T-helper 2 cell treated with Interferon-gamma antibody and Interleukin-4, amounts not matched to agents 5 μg/mL and 100 μg/mL, for 36 hours (primary cell): ENCODE results near the gene SF3B1.
"Not testable (repeated sequence)": the region's sequence is repeated elsewhere in the genome, so short reads cannot be mapped to it uniquely, and the experiment has no call there.

Source experiments
- DNase-seq: peaks from one replicate; pipeline ENCODE4 v3.0.0; 2021; ENCODE audit warnings: low spot score
- H3K27ac Mint-ChIP-seq: one replicate; pipeline ENCODE4 v1.8.0; 2021; ENCODE audit warnings: mild to moderate bottlenecking, mixed read lengths
- H3K27me3 Mint-ChIP-seq: one replicate; pipeline ENCODE4 v1.8.0; 2021; ENCODE audit warnings: low read depth, mixed read lengths
- H3K36me3 Mint-ChIP-seq: one replicate; pipeline ENCODE4 v1.8.0; 2021; ENCODE audit warnings: low read depth, mixed read lengths
- H3K4me1 Mint-ChIP-seq: one replicate; pipeline ENCODE4 v1.8.0; 2021; ENCODE audit warnings: low read depth, mixed read lengths
- H3K4me3 Mint-ChIP-seq: one replicate; pipeline ENCODE4 v1.8.0; 2022; ENCODE audit warnings: mild to moderate bottlenecking, moderate library complexity, mixed read lengths
- H3K9me3 Mint-ChIP-seq: one replicate; pipeline ENCODE4 v1.8.0; 2021; ENCODE audit warnings: mixed read lengths

SF3B1 gene

GRCh38 chr2:197434541-197435513 is at the start of gene SF3B1:
Gene SF3B1 (minus strand): TSS chr2:197435028. CDS start chr2:197434999, 29 bp downstream.
- DNase-seq: peak; percentile 100
- peaks cover 39% of the 10 kb centered on the region for H3K4me1 Mint-ChIP-seq
- peaks cover 22% of the 10 kb centered on the region for H3K36me3 Mint-ChIP-seq
- H3K9me3 Mint-ChIP-seq: no peaks in the 10 kb centered on the region
- peak within 1 kb of the TSS; percentile 100 for H3K27ac Mint-ChIP-seq
- H3K4me3 Mint-ChIP-seq: peak within 1 kb of the TSS; percentile 94
- H3K27me3 Mint-ChIP-seq: no peaks in the 10 kb centered on the region

- Mint-ChIP-seq H3K36me3 (peaks cover 70% of the 10 kb centered on the region), H3K9me3 (peaks cover 12% of the 10 kb centered on the region)
- DNase-seq, H3K27me3 Mint-ChIP-seq, H3K4me1 Mint-ChIP-seq, H3K4me3 Mint-ChIP-seq, H3K27ac Mint-ChIP-seq: not testable (repeated sequence)
Measured at GRCh38 chr2:197484248-197484647, 49.4 kb upstream of the SF3B1 start.

- DNase-seq: no peak
- Mint-ChIP-seq H3K27me3 (no peaks in the 10 kb centered on the region), H3K36me3 (peaks cover 60% of the 10 kb centered on the region), H3K4me1 (peaks cover 12% of the 10 kb centered on the region), H3K9me3 (peaks cover 9% of the 10 kb centered on the region), H3K4me3 (no peak overlapping the region), H3K27ac (no peak overlapping the region)
Measured at GRCh38 chr2:197480165-197481036, 45.6 kb upstream of the SF3B1 start.

GRCh38 chr2:197477797-197478196 is 43.0 kb upstream of the SF3B1 start:
- H3K36me3 Mint-ChIP-seq: peaks cover 54% of the 10 kb centered on the region
- peaks cover 12% of the 10 kb centered on the region for H3K4me1 Mint-ChIP-seq
- H3K27me3 Mint-ChIP-seq: no peaks in the 10 kb centered on the region
- H3K27ac Mint-ChIP-seq: peak overlapping the region; percentile 2
- H3K9me3 Mint-ChIP-seq: no peaks in the 10 kb centered on the region
- no peak for DNase-seq
- H3K4me3 Mint-ChIP-seq: no peak overlapping the region

GRCh38 chr2:197472166-197472565 is 37.3 kb upstream of the SF3B1 start:
- Mint-ChIP-seq H3K27ac (no peak overlapping the region), H3K27me3 (no peaks in the 10 kb centered on the region), H3K9me3 (no peaks in the 10 kb centered on the region), H3K4me1 (peaks cover 1% of the 10 kb centered on the region), H3K36me3 (peaks cover 45% of the 10 kb centered on the region), H3K4me3 (no peak overlapping the region)
- DNase-seq: no peak

- no peak for DNase-seq
- H3K4me3 Mint-ChIP-seq: no peak overlapping the region
- peaks cover 38% of the 10 kb centered on the region for H3K36me3 Mint-ChIP-seq
- no peaks in the 10 kb centered on the region for H3K27me3 Mint-ChIP-seq
- no peak overlapping the region for H3K27ac Mint-ChIP-seq
- peaks cover 5% of the 10 kb centered on the region for H3K4me1 Mint-ChIP-seq
- H3K9me3 Mint-ChIP-seq: no peaks in the 10 kb centered on the region
Measured at GRCh38 chr2:197464175-197464574, 29.3 kb upstream of the SF3B1 start.

GRCh38 chr2:197461057-197461456 is 26.2 kb upstream of the SF3B1 start:
- no peak for DNase-seq
- H3K9me3 Mint-ChIP-seq: no peaks in the 10 kb centered on the region
- H3K27ac Mint-ChIP-seq: no peak overlapping the region
- peaks cover 7% of the 10 kb centered on the region for H3K4me1 Mint-ChIP-seq
- peaks cover 27% of the 10 kb centered on the region for H3K36me3 Mint-ChIP-seq
- no peaks in the 10 kb centered on the region for H3K27me3 Mint-ChIP-seq
- H3K4me3 Mint-ChIP-seq: no peak overlapping the region

GRCh38 chr2:197460649-197461048 is 25.8 kb upstream of the SF3B1 start:
- no peak overlapping the region for H3K27ac Mint-ChIP-seq
- no peaks in the 10 kb centered on the region for H3K27me3 Mint-ChIP-seq
- no peak for DNase-seq
- no peak overlapping the region for H3K4me3 Mint-ChIP-seq
- H3K9me3 Mint-ChIP-seq: no peaks in the 10 kb centered on the region
- peaks cover 10% of the 10 kb centered on the region for H3K4me1 Mint-ChIP-seq
- peaks cover 27% of the 10 kb centered on the region for H3K36me3 Mint-ChIP-seq

GRCh38 chr2:197455428-197455827 is 20.6 kb upstream of the SF3B1 start:
- DNase-seq: no peak
- H3K4me1 Mint-ChIP-seq: peaks cover 22% of the 10 kb centered on the region
- no peak overlapping the region for H3K27ac Mint-ChIP-seq

GRCh38 chr2:197454923-197455322 is 20.1 kb upstream of the SF3B1 start:
- no peaks in the 10 kb centered on the region for H3K27me3 Mint-ChIP-seq
- H3K36me3 Mint-ChIP-seq: peaks cover 8% of the 10 kb centered on the region
- H3K4me1 Mint-ChIP-seq: peaks cover 21% of the 10 kb centered on the region
- no peaks in the 10 kb centered on the region for H3K9me3 Mint-ChIP-seq
- H3K4me3 Mint-ChIP-seq: peak overlapping the region; percentile 96
- DNase-seq: no peak
- peak overlapping the region; percentile 99 for H3K27ac Mint-ChIP-seq

More at GRCh38 chr2:197455428-197455827, 20.6 kb upstream of the SF3B1 start:
- Mint-ChIP-seq H3K4me3 (peak overlapping the region; percentile 27), H3K36me3 (peaks cover 10% of the 10 kb centered on the region), H3K9me3 (no peaks in the 10 kb centered on the region), H3K27me3 (no peaks in the 10 kb centered on the region)

GRCh38 chr2:197453914-197454398 is 19.1 kb upstream of the SF3B1 start:
- no peak for DNase-seq
- no peaks in the 10 kb centered on the region for H3K9me3 Mint-ChIP-seq
- H3K4me3 Mint-ChIP-seq: peak overlapping the region; percentile 96
- peaks cover 5% of the 10 kb centered on the region for H3K36me3 Mint-ChIP-seq
- no peaks in the 10 kb centered on the region for H3K27me3 Mint-ChIP-seq
- peaks cover 17% of the 10 kb centered on the region for H3K4me1 Mint-ChIP-seq
- H3K27ac Mint-ChIP-seq: peak overlapping the region; percentile 99

- Mint-ChIP-seq H3K4me1 (peaks cover 16% of the 10 kb centered on the region), H3K27me3 (no peaks in the 10 kb centered on the region), H3K4me3 (peak within 1 kb of the TSS; percentile 96), H3K36me3 (peaks cover 5% of the 10 kb centered on the region), H3K27ac (peak within 1 kb of the TSS; percentile 99), H3K9me3 (no peaks in the 10 kb centered on the region)
- DNase-seq: peak; percentile 100
Measured at GRCh38 chr2:197453123-197453913, 18.5 kb upstream of the SF3B1 start, which contains the start of gene COQ10B. Gene COQ10B (plus strand): TSS chr2:197453552. CDS start chr2:197453561, 9 bp downstream.

GRCh38 chr2:197452754-197453122 is 17.9 kb upstream of the SF3B1 start:
- H3K36me3 Mint-ChIP-seq: peaks cover 5% of the 10 kb centered on the region
- H3K4me3 Mint-ChIP-seq: peak overlapping the region; percentile 96
- DNase-seq: no peak
- no peaks in the 10 kb centered on the region for H3K9me3 Mint-ChIP-seq
- peak overlapping the region; percentile 99 for H3K27ac Mint-ChIP-seq
- H3K27me3 Mint-ChIP-seq: no peaks in the 10 kb centered on the region
- peaks cover 15% of the 10 kb centered on the region for H3K4me1 Mint-ChIP-seq
